Astrocyte of the hippocampus (primary cell): Measurements from ENCODE around the gene AKR1A1.

Source experiments
- DNase-seq: peaks from one replicate; pipeline ENCODE4 v3.0.0; 2011; ENCODE audit warnings: low read depth, low spot score

The AKR1A1 gene

DNA sequence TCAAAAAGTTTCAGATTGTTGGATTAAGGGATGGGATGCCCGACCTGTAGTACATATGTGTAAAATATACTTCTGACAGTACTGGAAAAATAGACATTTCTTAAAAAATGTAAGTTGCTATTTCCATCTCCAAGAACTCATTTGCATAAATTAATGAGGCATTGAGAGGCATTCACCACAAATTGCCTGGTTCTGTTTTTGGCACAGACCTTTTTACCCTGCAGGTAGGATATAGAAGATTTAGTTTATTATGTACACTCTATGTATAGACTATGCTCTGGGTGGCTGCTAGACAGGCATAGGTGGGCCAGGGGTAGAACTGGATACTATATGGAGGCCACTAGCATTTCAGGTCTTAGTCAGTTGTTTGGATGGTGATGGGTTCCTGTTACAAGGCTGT lies 65.3 kb downstream of the AKR1A1 start:
- DNase-seq = no peak

DNA sequence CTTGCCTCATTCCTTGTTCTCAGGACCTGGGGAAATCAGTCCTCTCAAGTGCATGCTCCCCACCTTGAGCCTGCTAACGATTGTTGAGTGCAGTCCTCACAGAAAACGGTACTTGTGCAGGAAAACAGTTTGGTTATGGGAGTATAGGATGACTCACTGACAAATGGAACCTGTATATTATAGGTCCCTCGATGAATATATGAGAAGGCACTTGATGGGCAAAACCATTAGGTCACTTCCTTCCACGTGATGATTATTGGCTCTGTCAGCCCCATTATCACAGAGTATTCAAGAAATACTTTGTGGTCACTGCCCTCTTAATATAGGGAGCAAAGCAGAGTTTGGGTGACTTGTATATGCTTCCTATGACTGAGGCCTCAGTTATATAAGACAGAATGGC lies 67.0 kb downstream of the AKR1A1 start:
- no peak for DNase-seq

DNA sequence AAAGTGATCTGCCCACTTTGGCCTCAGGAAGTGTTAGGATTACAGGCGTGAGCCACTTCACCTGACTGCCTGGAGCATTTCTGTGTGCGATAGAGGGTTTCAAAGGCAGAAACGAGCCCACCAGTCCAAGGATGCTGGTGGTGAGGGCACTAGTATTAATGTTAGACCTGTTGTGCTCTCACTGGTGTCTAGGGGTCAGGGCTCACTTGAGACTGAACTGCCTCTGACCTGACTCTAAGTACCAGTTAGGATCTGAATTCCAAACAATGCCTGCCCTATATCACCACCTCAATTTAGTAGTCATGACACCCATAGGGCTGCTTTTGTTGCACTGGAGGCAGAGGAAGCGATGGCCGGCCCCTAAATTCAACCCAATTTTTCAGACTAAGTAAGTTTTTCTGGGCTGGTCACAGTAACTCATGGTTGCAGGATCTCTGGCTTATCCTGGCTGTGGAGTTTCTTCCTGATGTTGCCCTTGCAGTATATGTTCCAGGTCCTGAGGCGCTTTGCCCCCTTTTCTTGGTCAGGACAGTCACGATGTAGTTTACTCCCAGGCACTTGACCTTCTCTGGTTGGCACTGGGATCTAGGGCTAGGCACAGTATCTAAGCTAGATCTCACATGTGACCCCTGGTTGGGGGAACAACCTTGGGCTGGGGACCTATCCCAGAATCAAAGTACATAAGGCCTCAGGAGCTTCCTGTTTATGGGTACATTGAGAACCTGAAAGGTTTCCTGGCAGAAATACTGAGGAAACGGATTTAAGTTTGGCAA lies 68.7 kb downstream of the AKR1A1 start:
- DNase-seq = no peak
